GM18870 (cell line): Measurements from ENCODE around the gene BRD2.

Source experiments
- ATAC-seq: cut with Tn5 transposase; IDR thresholded peaks from one replicate; pipeline ENCODE4 v1.9.1; 2021; ENCODE audit warnings: moderate library complexity; ENCODE audit not compliant: unreplicated experiment

BRD2 gene

GRCh38 chr6:32971242-32971580 lies 2.8 kb downstream of the BRD2 start:
- ATAC-seq: no peak

- peak; percentile 49 for ATAC-seq
Measured at GRCh38 chr6:32971581-32972352, 3.4 kb downstream of the BRD2 start.

- ATAC-seq: no peak
Measured at GRCh38 chr6:32972353-32973143, 4.2 kb downstream of the BRD2 start.

- no peak for ATAC-seq
Measured at GRCh38 chr6:32973144-32974015, 5.0 kb downstream of the BRD2 start.

GRCh38 chr6:32974016-32974333 lies 5.6 kb downstream of the BRD2 start:
- no peak for ATAC-seq

- no peak for ATAC-seq
Measured at GRCh38 chr6:32974541-32975308, 6.3 kb downstream of the BRD2 start.

GRCh38 chr6:32975886-32976285 lies 7.5 kb downstream of the BRD2 start:
- no peak for ATAC-seq

GRCh38 chr6:32976334-32977069 lies 8.1 kb downstream of the BRD2 start:
- ATAC-seq: no peak

GRCh38 chr6:32977272-32977952 lies 9.0 kb downstream of the BRD2 start:
- ATAC-seq: no peak

- ATAC-seq: no peak
Measured at GRCh38 chr6:32977953-32978324, 9.5 kb downstream of the BRD2 start.

- no peak for ATAC-seq
Measured at GRCh38 chr6:32979720-32980487, 11.5 kb downstream of the BRD2 start.

- no peak for ATAC-seq
Measured at GRCh38 chr6:32980488-32981038, 12.2 kb downstream of the BRD2 start.

GRCh38 chr6:32982084-32982701 lies 13.8 kb downstream of the BRD2 start:
- ATAC-seq: no peak

- no peak for ATAC-seq
Measured at GRCh38 chr6:32982702-32983492, 14.5 kb downstream of the BRD2 start.

GRCh38 chr6:32983493-32983848 lies 15.1 kb downstream of the BRD2 start:
- no peak for ATAC-seq

GRCh38 chr6:32983964-32984621 lies 15.7 kb downstream of the BRD2 start:
- ATAC-seq: no peak
